Measurements from ENCODE around the gene TM9SF1. TPM values are rescaled to one million over a fixed set of nuclear protein-coding genes. Genes with fewer than 3 reads are reported as not detected.

TM9SF1 gene
- total and polyA plus RNA-seq, 9 of the 15 experiments (the other 6 are each of a cell fraction or from before 2014, with no cell fraction given) = 5.3 to 20.3 (median 11.8) TPM

DNA sequence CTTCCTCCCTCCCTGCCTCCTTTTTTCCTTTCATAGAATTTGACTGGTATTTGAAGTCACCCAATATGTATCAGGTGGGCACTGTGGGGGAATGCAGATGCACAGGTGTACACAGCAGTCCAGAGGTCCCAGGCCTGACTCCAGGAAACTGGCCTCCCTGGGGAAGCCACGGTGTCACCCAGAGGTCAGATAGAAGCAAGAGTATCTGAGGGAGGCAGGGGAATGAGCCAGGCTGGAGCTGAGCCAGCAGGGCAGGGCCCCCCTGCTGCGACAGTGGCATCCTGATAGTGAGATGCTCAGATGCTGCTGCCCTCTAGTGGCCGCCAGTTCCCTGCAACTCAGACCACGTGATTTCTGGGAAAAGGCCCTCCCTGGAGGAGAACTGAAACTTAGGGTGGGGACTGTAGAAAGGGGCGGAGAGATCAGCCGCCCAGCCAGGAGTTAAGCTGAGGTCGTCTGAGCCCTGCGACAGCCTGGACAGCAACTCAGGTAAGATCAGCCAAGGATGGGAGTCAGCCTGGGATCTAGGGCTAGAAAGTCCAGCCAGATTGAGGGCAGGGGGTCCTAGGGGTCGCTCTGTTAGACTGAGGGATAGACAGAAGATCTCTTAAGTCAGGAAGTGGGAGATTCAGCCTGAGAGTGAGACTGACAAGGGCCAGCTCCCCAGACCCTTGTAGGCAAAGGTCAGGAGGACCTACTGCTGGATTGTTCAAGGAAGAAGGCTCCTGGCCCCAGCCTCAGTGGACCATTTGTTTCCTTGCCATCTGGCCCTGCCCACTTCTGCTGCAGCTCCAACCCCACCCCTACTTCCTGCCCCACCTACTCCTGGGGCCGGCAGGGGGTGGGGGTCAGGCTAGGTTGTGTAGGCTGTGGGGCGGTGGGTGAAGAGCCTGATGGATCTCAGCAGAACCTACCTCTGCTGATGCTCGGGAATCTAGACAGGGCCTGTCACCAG is 34.1 kb downstream of the TM9SF1 start, which contains the start of gene IRF9 (continued):
- TF ChIP-seq, protein P1, sequence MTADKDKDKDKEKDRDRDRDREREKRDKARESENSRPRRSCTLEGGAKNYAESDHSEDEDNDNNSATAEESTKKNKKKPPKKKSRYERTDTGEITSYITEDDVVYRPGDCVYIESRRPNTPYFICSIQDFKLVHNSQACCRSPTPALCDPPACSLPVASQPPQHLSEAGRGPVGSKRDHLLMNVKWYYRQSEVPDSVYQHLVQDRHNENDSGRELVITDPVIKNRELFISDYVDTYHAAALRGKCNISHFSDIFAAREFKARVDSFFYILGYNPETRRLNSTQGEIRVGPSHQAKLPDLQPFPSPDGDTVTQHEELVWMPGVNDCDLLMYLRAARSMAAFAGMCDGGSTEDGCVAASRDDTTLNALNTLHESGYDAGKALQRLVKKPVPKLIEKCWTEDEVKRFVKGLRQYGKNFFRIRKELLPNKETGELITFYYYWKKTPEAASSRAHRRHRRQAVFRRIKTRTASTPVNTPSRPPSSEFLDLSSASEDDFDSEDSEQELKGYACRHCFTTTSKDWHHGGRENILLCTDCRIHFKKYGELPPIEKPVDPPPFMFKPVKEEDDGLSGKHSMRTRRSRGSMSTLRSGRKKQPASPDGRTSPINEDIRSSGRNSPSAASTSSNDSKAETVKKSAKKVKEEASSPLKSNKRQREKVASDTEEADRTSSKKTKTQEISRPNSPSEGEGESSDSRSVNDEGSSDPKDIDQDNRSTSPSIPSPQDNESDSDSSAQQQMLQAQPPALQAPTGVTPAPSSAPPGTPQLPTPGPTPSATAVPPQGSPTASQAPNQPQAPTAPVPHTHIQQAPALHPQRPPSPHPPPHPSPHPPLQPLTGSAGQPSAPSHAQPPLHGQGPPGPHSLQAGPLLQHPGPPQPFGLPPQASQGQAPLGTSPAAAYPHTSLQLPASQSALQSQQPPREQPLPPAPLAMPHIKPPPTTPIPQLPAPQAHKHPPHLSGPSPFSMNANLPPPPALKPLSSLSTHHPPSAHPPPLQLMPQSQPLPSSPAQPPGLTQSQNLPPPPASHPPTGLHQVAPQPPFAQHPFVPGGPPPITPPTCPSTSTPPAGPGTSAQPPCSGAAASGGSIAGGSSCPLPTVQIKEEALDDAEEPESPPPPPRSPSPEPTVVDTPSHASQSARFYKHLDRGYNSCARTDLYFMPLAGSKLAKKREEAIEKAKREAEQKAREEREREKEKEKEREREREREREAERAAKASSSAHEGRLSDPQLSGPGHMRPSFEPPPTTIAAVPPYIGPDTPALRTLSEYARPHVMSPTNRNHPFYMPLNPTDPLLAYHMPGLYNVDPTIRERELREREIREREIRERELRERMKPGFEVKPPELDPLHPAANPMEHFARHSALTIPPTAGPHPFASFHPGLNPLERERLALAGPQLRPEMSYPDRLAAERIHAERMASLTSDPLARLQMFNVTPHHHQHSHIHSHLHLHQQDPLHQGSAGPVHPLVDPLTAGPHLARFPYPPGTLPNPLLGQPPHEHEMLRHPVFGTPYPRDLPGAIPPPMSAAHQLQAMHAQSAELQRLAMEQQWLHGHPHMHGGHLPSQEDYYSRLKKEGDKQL (CRISPR knock-in tag; IDR thresholded peaks at IDR 0.05; ENCODE audit: borderline replicate concordance) = no peak
- no peak for TF ChIP-seq ZNF224 (CRISPR knock-in tag; IDR thresholded peaks at IDR 0.05)
- TF ChIP-seq ZNF766 (CRISPR knock-in tag; conservative IDR thresholded peaks at IDR 0.05) = no peak
- TF ChIP-seq FOXP1 (CRISPR knock-in tag; IDR thresholded peaks at IDR 0.05) = no peak
- TF ChIP-seq, protein P2, sequence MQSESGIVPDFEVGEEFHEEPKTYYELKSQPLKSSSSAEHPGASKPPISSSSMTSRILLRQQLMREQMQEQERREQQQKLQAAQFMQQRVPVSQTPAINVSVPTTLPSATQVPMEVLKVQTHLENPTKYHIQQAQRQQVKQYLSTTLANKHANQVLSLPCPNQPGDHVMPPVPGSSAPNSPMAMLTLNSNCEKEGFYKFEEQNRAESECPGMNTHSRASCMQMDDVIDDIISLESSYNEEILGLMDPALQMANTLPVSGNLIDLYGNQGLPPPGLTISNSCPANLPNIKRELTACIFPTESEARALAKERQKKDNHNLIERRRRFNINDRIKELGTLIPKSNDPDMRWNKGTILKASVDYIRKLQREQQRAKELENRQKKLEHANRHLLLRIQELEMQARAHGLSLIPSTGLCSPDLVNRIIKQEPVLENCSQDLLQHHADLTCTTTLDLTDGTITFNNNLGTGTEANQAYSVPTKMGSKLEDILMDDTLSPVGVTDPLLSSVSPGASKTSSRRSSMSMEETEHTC (IDR thresholded peaks at IDR 0.05) = peak; percentile 91
- TF ChIP-seq MAFF (IDR thresholded peaks at IDR 0.05; ENCODE audit: low read length) = no peak
- TF ChIP-seq EZH2 (IDR thresholded peaks at IDR 0.05; ENCODE audit: borderline replicate concordance, low read depth, low read length) = no peak
- TF ChIP-seq HDGF (IDR thresholded peaks at IDR 0.05) = no peak
- TF ChIP-seq CEBPB (tag; IDR thresholded peaks at IDR 0.05) = no peak
- TF ChIP-seq, protein P3, sequence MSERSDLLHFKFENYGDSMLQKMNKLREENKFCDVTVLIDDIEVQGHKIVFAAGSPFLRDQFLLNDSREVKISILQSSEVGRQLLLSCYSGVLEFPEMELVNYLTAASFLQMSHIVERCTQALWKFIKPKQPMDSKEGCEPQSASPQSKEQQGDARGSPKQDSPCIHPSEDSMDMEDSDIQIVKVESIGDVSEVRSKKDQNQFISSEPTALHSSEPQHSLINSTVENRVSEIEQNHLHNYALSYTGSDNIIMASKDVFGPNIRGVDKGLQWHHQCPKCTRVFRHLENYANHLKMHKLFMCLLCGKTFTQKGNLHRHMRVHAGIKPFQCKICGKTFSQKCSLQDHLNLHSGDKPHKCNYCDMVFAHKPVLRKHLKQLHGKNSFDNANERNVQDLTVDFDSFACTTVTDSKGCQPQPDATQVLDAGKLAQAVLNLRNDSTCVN (CRISPR knock-in tag; IDR thresholded peaks at IDR 0.05) = no peak
- TF ChIP-seq ASH1L (IDR thresholded peaks at IDR 0.05; ENCODE audit: borderline replicate concordance, low read depth, partially characterized antibody) = no peak
- TF ChIP-seq ZNF24 (IDR thresholded peaks at IDR 0.05) = no peak; the same call in 1 of the 2 replicates
- no peak for TF ChIP-seq ZBED1 (IDR thresholded peaks at IDR 0.05)
- TF ChIP-seq CREBBP (IDR thresholded peaks at IDR 0.05; ENCODE audit: low read depth, low read length) = no peak
- TF ChIP-seq MAFG (tag; conservative IDR thresholded peaks at IDR 0.05) = no peak
- no peak for TF ChIP-seq ZNF699 (CRISPR knock-in tag; IDR thresholded peaks at IDR 0.05; ENCODE audit: insufficient replicate concordance)
- peak; percentile 52; the same call in 1 of the 2 replicates for TF ChIP-seq JUN (IDR thresholded peaks at IDR 0.05; ENCODE audit: borderline replicate concordance, low read depth, low read length)
- TF ChIP-seq JUN (CRISPR knock-in tag; IDR thresholded peaks at IDR 0.05; ENCODE audit: borderline replicate concordance) = no peak
- peak; percentile 76 for TF ChIP-seq STAT5A (IDR thresholded peaks at IDR 0.05; ENCODE audit: borderline replicate concordance, low read length)
- no peak for TF ChIP-seq KLF1 (tag; IDR thresholded peaks at IDR 0.05)
